Inflammatory macrophage treated with lipopolysaccharide for 4 hours (primary cell): ENCODE data around the gene PSMC3IP.

Experiments used
- DNase-seq: peaks from one replicate; pipeline ENCODE4 v3.0.0-alpha.2; 2020

Gene PSMC3IP

DNA sequence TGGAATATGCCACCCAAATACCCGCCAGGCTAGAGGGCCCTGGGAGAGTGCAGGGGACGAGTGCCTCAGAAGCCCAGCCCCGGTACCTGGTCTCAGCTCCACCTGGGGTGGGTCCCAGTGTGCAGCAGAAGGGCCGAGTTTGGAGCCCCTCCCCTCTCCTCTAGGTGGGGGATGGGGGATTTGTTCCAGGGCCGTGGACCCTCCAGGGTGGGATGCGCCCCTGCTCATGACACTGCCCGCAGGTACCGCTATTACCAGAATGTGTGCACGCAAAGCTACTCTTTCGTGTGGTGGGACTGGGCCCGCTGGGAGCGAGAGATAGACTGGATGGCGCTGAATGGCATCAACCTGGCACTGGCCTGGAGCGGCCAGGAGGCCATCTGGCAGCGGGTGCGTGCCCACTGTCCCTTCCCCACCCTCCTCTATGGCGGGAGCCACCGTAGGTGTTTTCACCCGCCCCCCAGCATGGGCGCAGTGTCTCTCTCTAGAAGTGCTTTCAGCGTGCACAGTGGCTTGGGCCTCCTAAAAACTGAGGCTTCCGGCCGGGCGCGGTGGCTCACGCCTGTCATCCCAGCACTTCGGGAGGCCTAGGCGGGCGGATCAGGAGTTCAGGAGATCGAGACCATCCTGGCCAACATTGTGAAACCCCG is 40.2 kb downstream of the PSMC3IP start:
- DNase-seq = no peak

DNA sequence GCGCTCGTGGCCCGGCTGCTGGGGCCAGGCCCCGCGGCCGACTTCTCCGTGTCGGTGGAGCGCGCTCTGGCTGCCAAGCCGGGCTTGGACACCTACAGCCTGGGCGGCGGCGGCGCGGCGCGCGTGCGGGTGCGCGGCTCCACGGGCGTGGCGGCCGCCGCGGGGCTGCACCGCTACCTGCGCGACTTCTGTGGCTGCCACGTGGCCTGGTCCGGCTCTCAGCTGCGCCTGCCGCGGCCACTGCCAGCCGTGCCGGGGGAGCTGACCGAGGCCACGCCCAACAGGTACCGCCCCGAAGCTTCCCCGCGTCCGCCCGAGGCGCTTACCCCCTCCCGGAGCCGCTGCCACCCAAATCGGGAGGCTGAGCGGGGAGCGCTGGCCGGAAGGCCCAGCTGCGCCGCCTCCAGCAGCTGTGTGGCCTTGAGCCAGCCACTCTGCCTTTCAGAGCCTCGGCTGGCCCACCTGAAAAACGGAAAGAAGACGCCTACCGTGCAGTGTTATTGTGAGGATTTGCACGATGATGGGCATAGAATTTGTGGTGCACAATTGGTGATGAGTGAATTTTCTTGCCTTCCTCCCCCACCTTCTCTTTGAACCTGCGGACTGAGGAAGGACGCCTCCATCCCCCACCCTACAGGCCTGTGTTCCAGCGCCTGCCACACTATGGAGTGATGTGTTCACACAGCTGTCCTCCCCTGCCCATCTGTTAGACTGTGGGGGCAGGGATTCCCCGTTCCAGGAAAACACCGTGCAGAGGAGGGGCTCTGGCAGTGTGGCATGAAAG is 41.0 kb downstream of the PSMC3IP start:
- DNase-seq = peak; percentile 79

DNA sequence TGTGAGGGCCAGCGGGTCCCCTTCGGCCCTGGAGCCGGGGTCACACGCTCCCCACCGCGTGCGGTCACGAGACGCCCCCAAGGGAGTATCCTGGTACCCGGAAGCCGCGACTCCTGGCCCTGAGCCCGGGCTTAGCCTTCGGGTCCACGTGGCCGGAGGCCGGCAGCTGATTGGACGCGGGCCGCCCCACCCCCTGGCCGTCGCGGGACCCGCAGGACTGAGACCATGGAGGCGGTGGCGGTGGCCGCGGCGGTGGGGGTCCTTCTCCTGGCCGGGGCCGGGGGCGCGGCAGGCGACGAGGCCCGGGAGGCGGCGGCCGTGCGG is 41.5 kb downstream of the PSMC3IP start, which contains the start of gene NAGLU:
Gene NAGLU (plus strand): TSS at position 194 of the 324 bp plus-strand sequence. CDS start 32 bp downstream, at position 226.
- DNase-seq = peak; percentile 94

DNA sequence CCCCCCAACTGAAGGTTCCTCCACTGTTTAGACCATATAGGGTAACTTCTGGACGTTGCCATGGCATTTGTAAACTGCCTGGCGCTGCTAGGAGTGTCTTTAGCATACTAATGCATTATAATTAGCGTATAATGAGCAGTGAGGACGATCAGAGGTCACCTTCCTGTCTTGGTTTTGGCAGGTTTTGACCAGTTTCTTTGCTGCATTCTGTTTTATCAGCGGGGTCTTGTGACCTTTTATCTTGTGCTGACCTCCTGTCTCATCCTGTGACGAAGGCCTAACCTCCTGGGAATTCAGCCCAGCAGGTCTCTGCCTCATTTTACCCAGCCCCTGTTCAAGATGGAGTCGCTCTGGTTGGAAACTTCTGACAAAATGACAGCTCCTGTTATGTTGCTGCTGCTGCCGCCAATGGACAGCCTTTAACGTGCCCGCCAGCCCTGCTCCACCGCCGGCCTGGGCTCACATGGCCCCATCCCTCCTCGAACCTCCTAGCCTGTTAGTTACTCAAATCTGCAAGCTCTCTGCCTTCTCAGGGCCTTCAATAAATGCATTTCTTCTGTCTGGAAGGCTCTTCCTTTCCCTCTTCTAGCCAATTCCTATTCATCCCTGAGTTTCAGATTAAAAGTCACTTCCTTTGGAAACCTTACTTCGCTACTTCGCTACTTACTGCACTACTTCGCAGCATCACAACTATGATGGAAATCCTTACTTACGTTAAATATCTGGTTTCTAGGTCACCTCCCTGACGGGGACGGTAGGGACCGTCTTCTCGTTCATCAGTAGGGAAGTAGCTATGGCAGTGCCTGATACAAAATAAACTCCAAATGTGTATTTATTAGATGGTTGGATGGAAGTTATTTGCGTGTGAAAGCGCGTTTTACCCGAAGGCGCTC is 42.1 kb downstream of the PSMC3IP start:
- no peak for DNase-seq

DNA sequence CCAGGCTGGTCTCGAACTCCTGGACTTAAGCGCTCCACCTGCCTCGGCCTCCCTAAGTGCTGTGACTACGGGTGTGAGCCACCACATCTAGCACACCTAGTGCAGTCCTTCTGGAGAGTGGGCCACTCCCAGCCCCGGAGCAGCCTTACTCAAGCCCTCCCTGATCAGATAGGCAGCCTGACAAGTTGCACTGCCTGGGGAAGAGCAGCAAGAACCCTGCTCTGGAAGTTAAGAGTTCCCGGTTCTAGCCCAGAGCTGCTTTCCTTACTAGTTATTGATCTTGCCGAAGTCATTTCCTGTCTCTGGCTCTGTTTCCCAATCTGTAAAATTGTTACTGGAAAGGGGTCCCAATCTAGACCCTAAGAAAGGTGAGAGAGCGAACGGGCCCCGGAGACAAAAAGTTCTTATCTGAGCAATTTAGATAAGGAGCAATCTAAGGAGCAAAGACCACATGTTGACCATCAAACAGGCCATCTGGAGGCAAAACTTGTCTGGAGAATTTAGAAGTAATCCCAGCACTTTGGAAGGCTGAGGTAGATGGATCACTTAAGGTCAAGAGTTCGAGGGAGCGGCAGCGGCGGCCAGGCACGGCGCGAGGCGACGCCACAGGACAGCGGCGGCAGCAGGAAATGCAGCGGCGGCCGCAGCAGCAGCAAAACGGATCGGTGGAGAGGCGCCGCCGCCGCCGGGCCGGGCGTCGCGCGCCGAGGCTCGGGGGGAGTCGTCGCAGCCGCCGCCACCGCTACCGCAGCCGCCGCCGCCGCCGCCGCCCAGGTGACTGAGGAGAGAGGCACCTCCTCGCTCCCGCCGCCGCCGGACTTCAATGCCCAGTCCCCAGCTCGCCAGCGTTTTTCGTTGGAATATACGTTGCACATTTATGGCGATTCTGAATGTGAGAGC is 45.8 kb downstream of the PSMC3IP start:
- peak; percentile 73 for DNase-seq

DNA sequence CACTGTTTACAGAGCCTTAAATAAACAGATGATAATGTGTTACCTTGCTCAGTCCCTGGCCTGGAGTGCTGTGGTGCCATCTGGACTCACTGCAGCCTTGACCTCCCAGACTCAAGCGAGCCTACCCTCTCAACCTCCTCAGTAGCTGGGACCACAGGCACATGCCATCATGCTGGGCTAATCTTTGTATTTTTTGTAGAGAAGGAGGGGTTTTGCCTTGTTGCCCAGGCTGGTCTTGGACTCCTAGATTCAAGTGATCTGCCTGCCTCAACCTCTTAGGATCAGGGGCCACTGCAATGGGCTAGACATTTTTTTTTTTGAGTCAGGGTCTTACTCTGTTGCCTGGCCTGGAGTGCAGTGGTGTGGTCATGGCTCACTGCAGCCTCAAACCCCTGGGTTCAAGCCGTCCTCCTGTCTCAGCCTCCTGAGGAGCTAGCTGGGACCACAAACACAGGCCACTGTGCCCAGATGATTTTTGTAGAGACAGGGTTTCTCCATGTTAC is 46.5 kb downstream of the PSMC3IP start:
- DNase-seq = no peak

DNA sequence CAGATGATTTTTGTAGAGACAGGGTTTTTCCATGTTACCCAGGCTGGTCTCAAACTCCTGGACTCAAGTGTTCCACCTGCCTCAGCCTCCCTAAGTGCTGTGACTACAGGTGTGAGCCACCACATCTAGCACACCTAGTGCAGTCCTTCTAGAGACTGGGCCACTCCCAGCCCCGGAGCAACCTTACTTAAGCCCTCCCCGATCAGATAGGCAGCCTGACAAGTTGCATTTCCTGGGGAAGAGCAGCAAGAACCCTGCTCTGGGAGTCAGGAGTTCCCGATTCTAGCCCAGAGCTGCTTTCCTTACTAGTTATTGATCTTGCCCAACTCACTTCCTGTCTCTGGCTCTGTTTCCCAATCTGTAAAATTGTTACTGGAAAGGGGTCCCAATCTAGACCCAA is 48.5 kb downstream of the PSMC3IP start:
- no peak for DNase-seq

DNA sequence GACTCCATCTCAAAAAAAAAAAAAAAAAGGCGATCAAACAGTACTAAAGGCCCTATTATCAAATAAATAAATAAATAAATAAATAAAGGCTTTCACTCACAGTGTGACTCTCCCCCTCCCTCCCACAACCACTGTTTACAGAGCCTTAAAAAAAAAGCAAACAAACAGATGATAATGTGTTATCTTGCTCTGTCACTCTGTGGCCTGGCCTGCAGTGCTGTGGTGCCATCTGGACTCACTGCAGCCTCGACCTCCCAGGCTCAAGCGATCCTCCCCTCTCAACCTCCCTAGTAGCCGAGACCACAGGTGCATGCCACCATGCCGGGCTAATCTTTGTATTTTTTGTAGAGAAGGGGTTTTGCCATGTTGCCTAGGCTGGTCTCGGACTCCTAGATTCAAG is 49.6 kb downstream of the PSMC3IP start:
- no peak for DNase-seq

DNA sequence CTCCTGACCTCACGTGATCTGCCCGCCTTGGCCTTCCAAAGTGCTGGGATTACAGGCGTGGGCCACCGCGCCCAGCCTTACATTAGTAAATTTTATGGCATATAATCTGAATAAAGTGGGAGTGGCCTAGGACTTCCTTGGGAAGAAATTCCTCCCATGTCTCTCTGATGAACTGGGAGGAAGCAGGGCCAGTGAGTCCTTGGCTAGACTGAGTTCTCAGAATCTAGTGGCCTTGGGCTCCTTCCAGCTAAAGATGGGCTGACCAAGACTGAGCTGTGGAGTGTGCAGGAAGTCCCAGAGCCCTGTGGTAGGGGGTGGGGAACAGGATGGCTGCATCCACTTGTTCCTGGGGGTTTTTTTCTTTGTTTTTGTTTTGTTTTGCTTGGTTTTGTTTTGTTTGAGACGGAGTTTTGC is 51.5 kb downstream of the PSMC3IP start:
- DNase-seq = no peak

DNA sequence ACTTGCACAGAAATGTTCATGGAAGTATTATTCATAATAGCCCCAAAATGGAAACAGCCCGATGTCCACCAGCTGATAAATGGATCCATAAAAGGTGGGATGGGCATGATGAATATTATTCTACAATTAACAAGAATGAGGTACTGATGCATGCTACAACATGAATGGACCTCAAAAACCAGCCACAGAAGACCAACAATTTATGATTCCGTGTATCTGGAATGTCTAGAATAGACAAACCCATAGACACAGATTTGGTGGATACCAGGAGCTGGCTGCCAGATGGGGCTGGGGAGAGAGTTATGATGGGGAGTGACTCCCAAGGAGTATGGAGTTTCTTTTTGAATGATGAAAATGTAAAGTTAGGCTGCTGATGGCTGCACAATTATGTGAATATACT is 52.3 kb downstream of the PSMC3IP start:
- DNase-seq = no peak

DNA sequence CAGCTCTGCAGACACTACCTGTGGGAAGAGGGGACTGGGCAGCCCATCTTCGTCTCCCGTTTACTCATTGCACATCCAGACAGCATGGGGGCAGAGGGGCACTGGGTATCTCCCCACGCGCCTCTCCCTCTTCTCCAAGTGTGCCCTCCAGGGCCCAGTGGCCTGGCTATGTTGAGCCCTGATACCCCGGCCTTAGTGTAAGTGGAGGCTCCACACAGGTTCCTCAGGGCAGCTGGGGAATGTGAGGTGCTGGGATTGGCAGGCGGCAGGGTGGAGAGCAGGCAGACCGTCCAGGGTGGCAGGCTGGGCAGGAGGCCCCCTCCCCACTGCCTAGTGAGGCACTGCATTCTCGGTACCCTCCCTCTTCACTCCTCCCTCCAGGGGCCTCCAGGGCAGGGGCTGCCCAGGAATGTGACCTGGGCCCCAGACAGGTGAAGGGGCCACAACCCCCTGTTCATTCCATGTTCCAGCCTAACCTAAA is 54.7 kb downstream of the PSMC3IP start:
- DNase-seq = no peak
